ENCODE data around the gene MED14.
"Not testable (repeated sequence)": the region's sequence is repeated elsewhere in the genome, so short reads cannot be mapped to it uniquely, and the experiment has no call there.

MED14 gene

GRCh38 chrX:40735325-40736169 is at the start of gene MED14:
Gene MED14, minus strand, starts transcription at chrX:40735542. Its CDS starts 130 bp downstream, at chrX:40735412.
- peak; percentile 75 to 85 for DNase-seq

GRCh38 chrX:40784516-40785151 is 49.3 kb upstream of the MED14 start:
- DNase-seq = no peak

GRCh38 chrX:40782644-40783259 is 47.4 kb upstream of the MED14 start:
- not testable (repeated sequence) for DNase-seq

GRCh38 chrX:40780951-40781350 is 45.6 kb upstream of the MED14 start:
- no peak for DNase-seq

GRCh38 chrX:40780082-40780481 is 44.7 kb upstream of the MED14 start:
- DNase-seq = no peak

- no peak for DNase-seq
Measured at GRCh38 chrX:40778861-40779575, 43.7 kb upstream of the MED14 start.

- no peak for DNase-seq
Measured at GRCh38 chrX:40773809-40774208, 38.5 kb upstream of the MED14 start.

GRCh38 chrX:40773188-40773587 is 37.8 kb upstream of the MED14 start:
- DNase-seq = no peak

GRCh38 chrX:40772290-40772689 is 36.9 kb upstream of the MED14 start:
- DNase-seq = no peak

- no peak for DNase-seq
Measured at GRCh38 chrX:40761762-40762161, 26.4 kb upstream of the MED14 start.

- no peak for DNase-seq
Measured at GRCh38 chrX:40759374-40759773, 24.0 kb upstream of the MED14 start.

- no peak for DNase-seq
Measured at GRCh38 chrX:40757058-40757457, 21.7 kb upstream of the MED14 start.

- DNase-seq = peak in 1 of 2 donors; percentile 3
Measured at GRCh38 chrX:40755291-40756249, 20.2 kb upstream of the MED14 start.

- DNase-seq = no peak
Measured at GRCh38 chrX:40749681-40750494, 14.5 kb upstream of the MED14 start.

- DNase-seq = no peak
Measured at GRCh38 chrX:40748977-40749376, 13.6 kb upstream of the MED14 start.

- no peak for DNase-seq
Measured at GRCh38 chrX:40746521-40746920, 11.2 kb upstream of the MED14 start.

- no peak for DNase-seq
Measured at GRCh38 chrX:40736170-40736505, 796 bp upstream of the MED14 start.

- DNase-seq = no peak
Measured at GRCh38 chrX:40734971-40735324, 394 bp downstream of the MED14 start.

GRCh38 chrX:40733706-40734105 is 1.6 kb downstream of the MED14 start:
- DNase-seq = no peak

GRCh38 chrX:40732499-40732898 is 2.8 kb downstream of the MED14 start:
- not testable (repeated sequence) for DNase-seq
